Adipose tissue (tissue), 3 donors: ENCODE data around the gene RBM19. TPM values are rescaled to one million over a fixed set of nuclear protein-coding genes. Genes with fewer than 3 reads are reported as not detected.
"Not testable (repeated sequence)": the region's sequence is repeated elsewhere in the genome, so short reads cannot be mapped to it uniquely, and the experiment has no call there.

Experiments used
- H3K27ac ChIP-seq: one replicate; pipeline ENCODE4 v1.5.1; 2013; ENCODE audit warnings: low read depth, low read length
- WGBS, 3 donors: extraction: QIAGEN DNeasy Blood & Tissue Kit; methylation state at CpG; one replicate each; pipeline ENCODE4 v1.1.7; 2013; 5-methylcytosine and 5-hydroxymethylcytosine counted together
- polyA plus RNA-seq, 3 donors: library from polyadenylated mRNA; stranded (reverse); fragments of 200-250 nt; gene quantifications; one replicate each; pipeline ENCODE4 v1.2.3, GENCODE V29; 2013
- donor health status: healthy with polysubstance abuse.
- donor health status: Bipolar disorder and iron deficiency.
- donor health status: healthy.

RBM19 gene
- polyA plus RNA-seq, 3 donors, result 10.7 to 13.9 (median 12.8) TPM

GRCh38 chr12:113914176-113914575, 51.9 kb downstream of the RBM19 start:
- no peak overlapping the region for H3K27ac ChIP-seq
- WGBS, 3 donors, result 91 to 92% (median 92%) methylated on average over 10 of the region's 10 CpGs

- no peak overlapping the region for H3K27ac ChIP-seq
- WGBS, 3 donors, result 51 to 55% (median 52%) methylated on average over 13 of the region's 13 CpGs
Observed at GRCh38 chr12:113912760-113913329, 53.3 kb downstream of the RBM19 start.

GRCh38 chr12:113911971-113912759, 54.0 kb downstream of the RBM19 start:
- H3K27ac ChIP-seq, result no peak overlapping the region
- WGBS, 3 donors, result 93 to 96% (median 95%) methylated on average over 13 to 14 of the region's 14 CpGs

GRCh38 chr12:113910751-113911272, 55.3 kb downstream of the RBM19 start:
- 69 to 76% (median 70%) methylated on average over 6 of the region's 6 CpGs for WGBS, 3 donors
- no peak overlapping the region for H3K27ac ChIP-seq

- no peak overlapping the region for H3K27ac ChIP-seq
- 93 to 98% (median 96%) methylated on average over 13 of the region's 13 CpGs for WGBS, 3 donors
Observed at GRCh38 chr12:113909776-113910420, 56.2 kb downstream of the RBM19 start.

GRCh38 chr12:113908584-113909100, 57.5 kb downstream of the RBM19 start:
- 91 to 97% (median 94%) methylated on average over 6 of the region's 6 CpGs for WGBS, 3 donors
- no peak overlapping the region for H3K27ac ChIP-seq

- WGBS, 3 donors, result 90 to 95% (median 93%) methylated on average over 11 of the region's 11 CpGs
- no peak overlapping the region for H3K27ac ChIP-seq
Observed at GRCh38 chr12:113907446-113908180, 58.5 kb downstream of the RBM19 start.

- 96% methylated on average over 19 of the region's 19 CpGs for WGBS, 3 donors
- H3K27ac ChIP-seq, result no peak overlapping the region
Observed at GRCh38 chr12:113906411-113907200, 59.5 kb downstream of the RBM19 start.

- 74 to 89% (median 75%) methylated on average over 4 of the region's 4 CpGs for WGBS, 3 donors
- no peak overlapping the region for H3K27ac ChIP-seq
Observed at GRCh38 chr12:113905829-113906228, 60.3 kb downstream of the RBM19 start.

GRCh38 chr12:113903381-113903863, 62.7 kb downstream of the RBM19 start:
- no peak overlapping the region for H3K27ac ChIP-seq
- WGBS, 3 donors, result 83 to 89% (median 85%) methylated on average over 4 of the region's 4 CpGs

- H3K27ac ChIP-seq, result not testable (repeated sequence)
- 88 to 98% (median 94%) methylated on average over 6 of the region's 6 CpGs for WGBS, 3 donors
Observed at GRCh38 chr12:113901319-113901718, 64.8 kb downstream of the RBM19 start.

- H3K27ac ChIP-seq, result no peak overlapping the region
- 79 to 94% (median 93%) methylated on average over 2 of the region's 2 CpGs for WGBS, 3 donors
Observed at GRCh38 chr12:113900716-113901115, 65.4 kb downstream of the RBM19 start.

- WGBS, 3 donors, result 38 to 90% (median 86%) methylated on average over 32 of the region's 32 CpGs
- no peak overlapping the region for H3K27ac ChIP-seq
Observed at GRCh38 chr12:113899561-113900471, 66.3 kb downstream of the RBM19 start.

GRCh38 chr12:113899042-113899560, 67.0 kb downstream of the RBM19 start:
- 52 to 90% (median 84%) methylated on average over 6 of the region's 6 CpGs for WGBS, 3 donors
- H3K27ac ChIP-seq, result no peak overlapping the region

GRCh38 chr12:113898466-113898865, 67.7 kb downstream of the RBM19 start:
- WGBS, 3 donors, result 88 to 96% (median 94%) methylated on average over 8 of the region's 8 CpGs
- H3K27ac ChIP-seq, result no peak overlapping the region

- WGBS, 3 donors, result 90 to 95% (median 92%) methylated on average over 7 of the region's 7 CpGs
- H3K27ac ChIP-seq, result no peak overlapping the region
Observed at GRCh38 chr12:113897406-113897805, 68.7 kb downstream of the RBM19 start.
